Parathyroid adenoma (tissue), 2 donors: Measurements from ENCODE around the gene CCDC85C.

ENCODE experiments used
- H2AFZ ChIP-seq: fragments of 300-600 bp; sonication (generic); one replicate; pipeline ENCODE4 v1.7.0; 2017; ENCODE audit warnings: antibody characterized with exemption, mild to moderate bottlenecking
- H3K27ac ChIP-seq: fragments of 300-600 bp; sonication (generic); one replicate; pipeline ENCODE4 v1.7.0; 2017
- H3K27me3 ChIP-seq: fragments of 300-600 bp; sonication (generic); one replicate; pipeline ENCODE4 v1.7.0; 2017; ENCODE audit warnings: low read length; ENCODE audit not compliant: control insufficient read depth, insufficient read depth
- H3K36me3 ChIP-seq: fragments of 300-600 bp; sonication (generic); one replicate; pipeline ENCODE4 v1.7.0; 2017; ENCODE audit warnings: low read length; ENCODE audit not compliant: control insufficient read depth, insufficient read depth
- H3K4me1 ChIP-seq: fragments of 300-600 bp; sonication (generic); one replicate; pipeline ENCODE4 v1.7.0; 2017; ENCODE audit warnings: control low read depth
- H3K4me2 ChIP-seq: fragments of 300-600 bp; sonication (generic); one replicate; pipeline ENCODE4 v1.7.0; 2017; ENCODE audit warnings: low read length
- H3K4me3 ChIP-seq: fragments of 300-600 bp; sonication (generic); one replicate; pipeline ENCODE4 v1.7.0; 2017; ENCODE audit warnings: low read depth, low read length
- H3K79me2 ChIP-seq: fragments of 300-600 bp; sonication (generic); one replicate; pipeline ENCODE4 v1.7.0; 2017; ENCODE audit warnings: control low read depth
- H3K9ac ChIP-seq: fragments of 300-600 bp; sonication (generic); one replicate; pipeline ENCODE4 v1.7.0; 2017; ENCODE audit warnings: mild to moderate bottlenecking
- H3K9me3 ChIP-seq: fragments of 300-600 bp; sonication (generic); one replicate; pipeline ENCODE4 v1.7.0; 2017; ENCODE audit warnings: low read length; ENCODE audit not compliant: control insufficient read depth
- CTCF ChIP-seq: fragments of 300-600 bp; sonication (generic); IDR thresholded peaks from one replicate; pipeline ENCODE4 v1.7.0; 2017; ENCODE audit warnings: antibody characterized with exemption, mild to moderate bottlenecking
- donor health status: primary hyperparathyroidism.

The CCDC85C gene

GRCh38 chr14:99515301-99516155 lies 88.5 kb downstream of the CCDC85C start:
- Histone ChIP-seq H3K4me2 (no peak overlapping the region), H3K4me3 (no peak overlapping the region), H3K36me3 (no peaks in the 10 kb centered on the region), H3K9ac (no peak overlapping the region), H2AFZ (no peak overlapping the region), H3K79me2 (peaks cover 12% of the 10 kb centered on the region), H3K9me3 (no peaks in the 10 kb centered on the region), H3K4me1 (peaks cover 3% of the 10 kb centered on the region), H3K27ac (no peak overlapping the region), H3K27me3 (no peaks in the 10 kb centered on the region)
- no peak for TF ChIP-seq CTCF

GRCh38 chr14:99514552-99515300 lies 89.3 kb downstream of the CCDC85C start:
- Histone ChIP-seq H3K9me3 (no peaks in the 10 kb centered on the region), H3K27me3 (no peaks in the 10 kb centered on the region), H3K4me1 (peaks cover 3% of the 10 kb centered on the region), H3K36me3 (no peaks in the 10 kb centered on the region), H3K4me2 (no peak overlapping the region), H3K79me2 (peaks cover 11% of the 10 kb centered on the region), H3K9ac (no peak overlapping the region), H3K27ac (no peak overlapping the region), H3K4me3 (no peak overlapping the region), H2AFZ (no peak overlapping the region)
- TF ChIP-seq CTCF, result no peak

- no peak for TF ChIP-seq CTCF
- Histone ChIP-seq H3K4me3 (no peak overlapping the region), H2AFZ (no peak overlapping the region), H3K4me1 (peaks cover 3% of the 10 kb centered on the region), H3K79me2 (peaks cover 8% of the 10 kb centered on the region), H3K4me2 (no peak overlapping the region), H3K36me3 (no peaks in the 10 kb centered on the region), H3K9ac (no peak overlapping the region), H3K9me3 (no peaks in the 10 kb centered on the region), H3K27ac (no peak overlapping the region), H3K27me3 (no peaks in the 10 kb centered on the region)
These were observed 90.0 kb downstream of the CCDC85C start for GRCh38 chr14:99513946-99514551.

GRCh38 chr14:99513183-99513694 lies 90.8 kb downstream of the CCDC85C start:
- peaks cover 2% of the 10 kb centered on the region for H3K79me2 ChIP-seq
- H3K4me2 ChIP-seq, result no peak overlapping the region
- H3K27ac ChIP-seq, result no peak overlapping the region
- H3K36me3 ChIP-seq, result no peaks in the 10 kb centered on the region
- H3K4me1 ChIP-seq, result no peaks in the 10 kb centered on the region
- H3K4me3 ChIP-seq, result no peak overlapping the region
- no peaks in the 10 kb centered on the region for H3K27me3 ChIP-seq
- no peak for TF ChIP-seq CTCF
- no peaks in the 10 kb centered on the region for H3K9me3 ChIP-seq
- no peak overlapping the region for H2AFZ ChIP-seq
- H3K9ac ChIP-seq, result no peak overlapping the region
